OCI-LY7 (cell line): Measurements from ENCODE around the gene CYTL1. TPM values are rescaled to one million over a fixed set of nuclear protein-coding genes. Genes with fewer than 3 reads are reported as not detected.

ENCODE experiments used
- BruUV-seq: library from RNA; stranded (reverse); fragments of 400-500 nt; replicated peaks from 2 replicates; lab custom pipeline; 2021; lab: Mats Ljungman, UMichigan
- CTCF ChIA-PET: fragments of 300-600 bp; sonication (Branson Sonifier 250); formaldehyde crosslinking; loops from one replicate; lab custom pipeline; 2022; ENCODE audit warnings: antibody characterized with exemption; ENCODE audit not compliant: unreplicated experiment; lab: Charles Lee
- POLR2A ChIA-PET: fragments of 300-600 bp; sonication (Branson Sonifier 250); formaldehyde crosslinking; loops from one replicate; lab custom pipeline; 2022; ENCODE audit warnings: antibody characterized with exemption; lab: Charles Lee
- DNase-seq: peaks from one replicate; pipeline ENCODE4 v3.0.0-alpha.2; 2015; ENCODE audit warnings: low spot score
- H2AFZ ChIP-seq: fragments of 200-600 bp; sonication (generic), shearing (Covaris generic); 2 replicates; pipeline ENCODE4 v1.6.1; 2014; ENCODE audit warnings: mild to moderate bottlenecking, antibody characterized with exemption, low read length, moderate library complexity
- H3K27ac ChIP-seq: fragments of 200-600 bp; sonication (generic); 2 replicates; pipeline ENCODE4 v1.5.1; 2014; ENCODE audit warnings: mixed run types, low read depth, mild to moderate bottlenecking, moderate library complexity, low read length, inconsistent platforms; ENCODE audit not compliant: poor library complexity, severe bottlenecking
- H3K36me3 ChIP-seq: fragments of 200-600 bp; sonication (generic); 2 replicates; pipeline ENCODE4 v1.6.1; 2014; ENCODE audit warnings: mild to moderate bottlenecking, antibody characterized with exemption, low read length, moderate library complexity, mixed read lengths; ENCODE audit not compliant: insufficient read depth
- H3K4me1 ChIP-seq: fragments of 200-600 bp; sonication (generic); 2 replicates; pipeline ENCODE4 v1.5.1; 2014; ENCODE audit warnings: mild to moderate bottlenecking, low read length; ENCODE audit not compliant: insufficient read depth, poor library complexity, severe bottlenecking
- H3K4me2 ChIP-seq: fragments of 200-600 bp; sonication (generic); 2 replicates; pipeline ENCODE4 v1.6.1; 2014; ENCODE audit warnings: mild to moderate bottlenecking, low read length
- H3K4me3 ChIP-seq: fragments of 200-600 bp; sonication (generic); 2 replicates; pipeline ENCODE4 v1.5.1; 2014; ENCODE audit warnings: mild to moderate bottlenecking, low read depth, low read length; ENCODE audit not compliant: poor library complexity, severe bottlenecking
- H3K79me2 ChIP-seq: fragments of 200-600 bp; sonication (generic); 2 replicates; pipeline ENCODE4 v1.6.1; 2016; ENCODE audit warnings: low read depth, mild to moderate bottlenecking, low read length, moderate library complexity, mixed read lengths; ENCODE audit not compliant: insufficient read depth
- H3K9me2 ChIP-seq: fragments of 200-600 bp; sonication (generic); 2 replicates; pipeline ENCODE4 v1.6.1; 2016; ENCODE audit warnings: mild to moderate bottlenecking, low read length, mixed read lengths; ENCODE audit not compliant: insufficient read depth
- H3K9me3 ChIP-seq: fragments of 200-600 bp; sonication (generic); 2 replicates; pipeline ENCODE4 v1.6.1; 2014; ENCODE audit warnings: mild to moderate bottlenecking, mixed run types, low read length, mixed read lengths
- H4K20me1 ChIP-seq: fragments of 200-600 bp; sonication (generic); 2 replicates; pipeline ENCODE4 v1.6.1; 2014; ENCODE audit warnings: mild to moderate bottlenecking, antibody characterized with exemption, low read length, moderate library complexity, mixed read lengths; ENCODE audit not compliant: insufficient read depth
- CTCF ChIP-seq: fragments of 200-600 bp; sonication (generic); conservative IDR thresholded peaks from 2 replicates; pipeline ENCODE4 v1.5.1; 2014; ENCODE audit warnings: mild to moderate bottlenecking, antibody characterized with exemption, low read length, moderate library complexity, mixed read lengths
- EZH2phosphoT487 ChIP-seq: fragments of 200-600 bp; sonication (generic); IDR thresholded peaks from 2 replicates; pipeline ENCODE4 v1.6.1; 2018; ENCODE audit warnings: low read depth, borderline replicate concordance, mild to moderate bottlenecking, mixed run types, antibody characterized with exemption, low read length, moderate library complexity, mixed read lengths
- intact Hi-C: fragments of 100-400 bp; cut with micrococcal nuclease; formaldehyde crosslinking; loops from one replicate; pipeline ENCODE4 v1.10.0; 2022; ENCODE audit not compliant: unreplicated experiment
- total RNA-seq, 2 experiments: library from RNA; depleted of rRNA in 1 of 2; stranded (reverse); fragments of >200 nt in 1 of 2; shearing (Covaris generic) in 1 of 2; gene quantifications; 2 replicates each; pipeline ENCODE4 v1.2.3, GENCODE V29; 2014 to 2022

Gene CYTL1
- total RNA-seq, 2 experiments from 2014 or later = not detected

GRCh38 chr4:5034206-5034605 lies 14.9 kb upstream of the CYTL1 start:
- ChIA-PET POLR2A (no interaction called here), CTCF (no interaction called here)
- H3K9me2 ChIP-seq = no peaks in the 10 kb centered on the region
- peak overlapping the region; percentile 73; the same call in 1 of the 2 replicates for H2AFZ ChIP-seq
- H3K79me2 ChIP-seq = no peaks in the 10 kb centered on the region
- H3K4me1 ChIP-seq = peaks cover 14% of the 10 kb centered on the region
- no peak for DNase-seq
- H3K4me2 ChIP-seq = no peak overlapping the region
- H3K27ac ChIP-seq = no peak overlapping the region
- no peak overlapping the region for H3K4me3 ChIP-seq
- no peaks in the 10 kb centered on the region for H3K36me3 ChIP-seq
- H4K20me1 ChIP-seq = no peaks in the 10 kb centered on the region
- intact Hi-C loops = no loop called here
- BruUV-seq = no TSS peak
- TF ChIP-seq CTCF = no peak
- no peak for TF ChIP-seq EZH2phosphoT487
- H3K9me3 ChIP-seq = no peaks in the 10 kb centered on the region

DNA sequence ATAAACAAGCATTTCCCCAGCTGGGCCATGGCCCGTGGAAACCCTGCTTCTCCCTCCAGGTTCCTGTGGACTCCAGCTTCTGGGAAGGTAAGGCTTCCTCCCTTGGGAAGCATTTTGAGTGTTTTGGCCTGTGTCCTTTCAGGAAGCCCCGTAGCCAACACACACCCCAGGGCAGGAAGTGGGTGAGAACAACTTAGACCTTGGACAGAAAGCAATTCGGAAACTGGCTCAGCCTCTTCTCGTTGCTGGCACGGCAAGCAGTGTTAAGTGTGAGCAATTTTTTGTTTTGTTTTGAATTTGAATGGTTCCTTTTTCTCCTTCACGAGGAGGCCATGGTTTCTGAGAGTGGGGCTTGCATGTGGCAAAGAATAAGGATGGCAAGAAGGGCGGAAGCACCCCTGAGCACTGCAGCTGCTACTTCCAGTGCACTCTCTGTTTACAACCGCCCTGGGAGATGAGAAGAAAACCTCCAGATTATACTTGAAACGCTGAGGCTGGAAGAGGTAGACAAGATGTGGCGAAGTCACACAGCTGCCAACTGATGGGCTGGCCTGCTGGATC lies 14.1 kb upstream of the CYTL1 start:
- H3K36me3 ChIP-seq = no peaks in the 10 kb centered on the region
- H3K9me3 ChIP-seq = no peaks in the 10 kb centered on the region
- peak overlapping the region; percentile 73 for H2AFZ ChIP-seq
- no peak overlapping the region for H3K4me3 ChIP-seq
- H3K79me2 ChIP-seq = no peaks in the 10 kb centered on the region
- H4K20me1 ChIP-seq = no peaks in the 10 kb centered on the region
- H3K4me2 ChIP-seq = 0 out of 2 replicates have a peak overlapping the region, but pooled peaks have one; percentile 1
- intact Hi-C loops = no loop called here
- no peaks in the 10 kb centered on the region for H3K9me2 ChIP-seq
- BruUV-seq = no TSS peak
- TF ChIP-seq CTCF (no peak), EZH2phosphoT487 (no peak)
- H3K27ac ChIP-seq = no peak overlapping the region
- peaks cover 14% of the 10 kb centered on the region for H3K4me1 ChIP-seq
- POLR2A ChIA-PET = no interaction called here
- peak; percentile 42 for DNase-seq
- CTCF ChIA-PET = no interaction called here

- Histone ChIP-seq H4K20me1 (no peaks in the 10 kb centered on the region), H3K79me2 (no peaks in the 10 kb centered on the region), H3K4me1 (peaks cover 14% of the 10 kb centered on the region), H3K36me3 (no peaks in the 10 kb centered on the region), H3K4me3 (no peak overlapping the region), H3K27ac (no peak overlapping the region), H2AFZ (peak overlapping the region; percentile 73; the same call in 1 of the 2 replicates), H3K4me2 (no peak overlapping the region), H3K9me2 (no peaks in the 10 kb centered on the region), H3K9me3 (no peaks in the 10 kb centered on the region)
- no TSS peak for BruUV-seq
- intact Hi-C loops = no loop called here
- DNase-seq = no peak
- TF ChIP-seq CTCF (no peak), EZH2phosphoT487 (no peak)
- ChIA-PET POLR2A (interaction anchor here (0.7 kb wide), 1 partner anchor 811 kb away, joined by 5 read pairs; no protein-coding TSS in a partner anchor), CTCF (no interaction called here)
These were observed 13.6 kb upstream of the CYTL1 start for GRCh38 chr4:5032813-5033212.
